ENCODE results near the gene LRRC2.

DNA sequence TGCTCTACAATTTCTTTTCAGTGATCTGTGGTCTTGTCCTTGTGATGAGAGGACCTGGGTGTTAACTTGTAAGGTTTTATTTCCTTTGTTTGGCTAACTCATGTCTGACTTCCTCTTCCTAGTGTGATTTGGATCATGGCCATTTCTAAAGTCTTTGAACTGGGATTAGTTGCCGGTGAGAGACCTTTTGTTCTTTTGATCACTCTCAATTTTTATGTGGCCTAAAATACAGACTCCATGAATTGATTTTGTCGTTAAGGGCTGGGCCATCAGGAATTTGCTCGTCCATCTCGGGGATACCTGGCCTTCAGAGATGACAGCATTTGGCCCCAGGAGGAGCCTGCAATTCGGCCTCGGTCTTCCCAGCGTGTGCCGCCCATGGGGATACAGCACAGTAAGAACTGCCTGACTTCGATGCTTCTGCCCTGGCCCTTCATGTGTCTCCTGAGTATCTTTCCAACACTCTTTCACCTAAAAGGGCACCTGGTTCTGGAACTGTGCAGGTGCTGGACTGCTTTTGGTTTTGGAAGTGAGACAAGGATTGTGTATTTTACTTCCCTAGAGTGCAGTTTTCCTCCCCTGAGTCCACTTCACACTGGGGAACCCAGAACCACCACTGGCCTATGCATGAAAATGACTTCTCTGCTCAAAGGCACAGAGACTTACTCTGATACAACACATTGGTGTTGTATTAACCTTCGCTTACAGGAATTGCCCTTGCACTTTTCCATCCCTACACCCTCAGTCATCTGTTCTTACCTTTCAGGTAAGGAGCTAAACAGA is 13.1 kb upstream of the LRRC2 start:
- TF ChIP-seq POLR2AphosphoS5 (IDR thresholded peaks at IDR 0.05) (peak in 1 of 3 donors; percentile 55), EP300 (IDR thresholded peaks at IDR 0.05) (no peak)
- TF ChIP-seq, protein P1, sequence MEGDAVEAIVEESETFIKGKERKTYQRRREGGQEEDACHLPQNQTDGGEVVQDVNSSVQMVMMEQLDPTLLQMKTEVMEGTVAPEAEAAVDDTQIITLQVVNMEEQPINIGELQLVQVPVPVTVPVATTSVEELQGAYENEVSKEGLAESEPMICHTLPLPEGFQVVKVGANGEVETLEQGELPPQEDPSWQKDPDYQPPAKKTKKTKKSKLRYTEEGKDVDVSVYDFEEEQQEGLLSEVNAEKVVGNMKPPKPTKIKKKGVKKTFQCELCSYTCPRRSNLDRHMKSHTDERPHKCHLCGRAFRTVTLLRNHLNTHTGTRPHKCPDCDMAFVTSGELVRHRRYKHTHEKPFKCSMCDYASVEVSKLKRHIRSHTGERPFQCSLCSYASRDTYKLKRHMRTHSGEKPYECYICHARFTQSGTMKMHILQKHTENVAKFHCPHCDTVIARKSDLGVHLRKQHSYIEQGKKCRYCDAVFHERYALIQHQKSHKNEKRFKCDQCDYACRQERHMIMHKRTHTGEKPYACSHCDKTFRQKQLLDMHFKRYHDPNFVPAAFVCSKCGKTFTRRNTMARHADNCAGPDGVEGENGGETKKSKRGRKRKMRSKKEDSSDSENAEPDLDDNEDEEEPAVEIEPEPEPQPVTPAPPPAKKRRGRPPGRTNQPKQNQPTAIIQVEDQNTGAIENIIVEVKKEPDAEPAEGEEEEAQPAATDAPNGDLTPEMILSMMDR (IDR thresholded peaks at IDR 0.05), result no peak
